ENCODE results near the gene PDCD1. TPM values are rescaled to one million over a fixed set of nuclear protein-coding genes. Genes with fewer than 3 reads are reported as not detected.
"Not testable (repeated sequence)": the region's sequence is repeated elsewhere in the genome, so short reads cannot be mapped to it uniquely, and the experiment has no call there.

Gene PDCD1
- total and polyA plus RNA-seq, 2 donors (not counting 1 experiment from before 2014, with no cell fraction given) = not detected

GRCh38 chr2:241822264-241822623 lies 36.5 kb downstream of the PDCD1 start:
- Histone ChIP-seq H3K79me2 (ENCODE audit: control insufficient read depth, insufficient read depth, low read length) (no peaks in the 10 kb centered on the region), H3K27me3 (ENCODE audit: control insufficient read depth, insufficient read depth, low read length) (no peaks in the 10 kb centered on the region), H2AFZ (ENCODE audit: low read length) (no peak overlapping the region), H3K4me2 (ENCODE audit: extremely low read depth, insufficient read depth, low read length) (no peak overlapping the region), H3K4me1 (ENCODE audit: control insufficient read depth, extremely low read depth, insufficient read depth, low read length) (no peaks in the 10 kb centered on the region), H3K9ac (ENCODE audit: insufficient read depth, low read length) (no peak overlapping the region), H3K9me3 (ENCODE audit: control insufficient read depth, insufficient read depth, low read depth, low read length) (no peaks in the 10 kb centered on the region), H3K4me3 (replicated peaks in 1 of 4; ENCODE audit: control extremely low read depth in 1 of 4, insufficient read depth in 1 of 4, low read depth in 3 of 4, low read length in 4 of 4) (no peak overlapping the region), H3K27ac (ENCODE audit: insufficient read depth, low read length) (no peak overlapping the region), H4K20me1 (ENCODE audit: control insufficient read depth, extremely low read depth, insufficient read depth, low read length) (no peaks in the 10 kb centered on the region), H3K36me3 (ENCODE audit: control insufficient read depth, insufficient read depth, low read length) (no peaks in the 10 kb centered on the region)
- TF ChIP-seq EZH2 (IDR thresholded peaks at IDR 0.05; ENCODE audit: low read length, missing control alignments) (no peak), CTCF (conservative IDR thresholded peaks at IDR 0.05 in 1 of 2, IDR thresholded peaks at IDR 0.05 in 1 of 2; ENCODE audit: low read depth in 1 of 2, low read length in 2 of 2) (no peak)
- DNase-seq (ENCODE audit: low read depth in 2 of 2) = no peak

- DNase-seq (ENCODE audit: low read depth in 2 of 2) = no peak
- H3K4me3 ChIP-seq (replicated peaks in 1 of 4; ENCODE audit: control extremely low read depth in 1 of 4, insufficient read depth in 1 of 4, low read depth in 3 of 4, low read length in 4 of 4) = no peak overlapping the region
- no peaks in the 10 kb centered on the region for H3K4me1 ChIP-seq (ENCODE audit: control insufficient read depth, extremely low read depth, insufficient read depth, low read length)
- H4K20me1 ChIP-seq (ENCODE audit: control insufficient read depth, extremely low read depth, insufficient read depth, low read length) = no peaks in the 10 kb centered on the region
- H2AFZ ChIP-seq (ENCODE audit: low read length) = no peak overlapping the region
- no peaks in the 10 kb centered on the region for H3K27me3 ChIP-seq (ENCODE audit: control insufficient read depth, insufficient read depth, low read length)
- H3K79me2 ChIP-seq (ENCODE audit: control insufficient read depth, insufficient read depth, low read length) = no peaks in the 10 kb centered on the region
- H3K36me3 ChIP-seq (ENCODE audit: control insufficient read depth, insufficient read depth, low read length) = no peaks in the 10 kb centered on the region
- H3K4me2 ChIP-seq (ENCODE audit: extremely low read depth, insufficient read depth, low read length) = no peak overlapping the region
- H3K27ac ChIP-seq (ENCODE audit: insufficient read depth, low read length) = no peak overlapping the region
- H3K9ac ChIP-seq (ENCODE audit: insufficient read depth, low read length) = no peak overlapping the region
- H3K9me3 ChIP-seq (ENCODE audit: control insufficient read depth, insufficient read depth, low read depth, low read length) = no peaks in the 10 kb centered on the region
- TF ChIP-seq EZH2 (IDR thresholded peaks at IDR 0.05; ENCODE audit: low read length, missing control alignments) (no peak), CTCF (conservative IDR thresholded peaks at IDR 0.05 in 1 of 2, IDR thresholded peaks at IDR 0.05 in 1 of 2; ENCODE audit: low read depth in 1 of 2, low read length in 2 of 2) (no peak)
Observed at GRCh38 chr2:241821460-241822263, 37.0 kb downstream of the PDCD1 start.

- DNase-seq (ENCODE audit: low read depth in 2 of 2) = no peak
- no peaks in the 10 kb centered on the region for H3K27me3 ChIP-seq (ENCODE audit: control insufficient read depth, insufficient read depth, low read length)
- no peaks in the 10 kb centered on the region for H4K20me1 ChIP-seq (ENCODE audit: control insufficient read depth, extremely low read depth, insufficient read depth, low read length)
- no peak overlapping the region for H3K27ac ChIP-seq (ENCODE audit: insufficient read depth, low read length)
- no peak for TF ChIP-seq CTCF (conservative IDR thresholded peaks at IDR 0.05 in 1 of 2, IDR thresholded peaks at IDR 0.05 in 1 of 2; ENCODE audit: low read depth in 1 of 2, low read length in 2 of 2)
- no peak for TF ChIP-seq EZH2 (IDR thresholded peaks at IDR 0.05; ENCODE audit: low read length, missing control alignments)
- no peak overlapping the region for H2AFZ ChIP-seq (ENCODE audit: low read length)
- no peaks in the 10 kb centered on the region for H3K36me3 ChIP-seq (ENCODE audit: control insufficient read depth, insufficient read depth, low read length)
- no peak overlapping the region for H3K9ac ChIP-seq (ENCODE audit: insufficient read depth, low read length)
- no peaks in the 10 kb centered on the region for H3K9me3 ChIP-seq (ENCODE audit: control insufficient read depth, insufficient read depth, low read depth, low read length)
- no peak overlapping the region for H3K4me3 ChIP-seq (replicated peaks in 1 of 4; ENCODE audit: control extremely low read depth in 1 of 4, insufficient read depth in 1 of 4, low read depth in 3 of 4, low read length in 4 of 4)
- no peaks in the 10 kb centered on the region for H3K4me1 ChIP-seq (ENCODE audit: control insufficient read depth, extremely low read depth, insufficient read depth, low read length)
- H3K4me2 ChIP-seq (ENCODE audit: extremely low read depth, insufficient read depth, low read length) = no peak overlapping the region
- H3K79me2 ChIP-seq (ENCODE audit: control insufficient read depth, insufficient read depth, low read length) = no peaks in the 10 kb centered on the region
Observed at GRCh38 chr2:241820625-241821384, 37.9 kb downstream of the PDCD1 start.

GRCh38 chr2:241819947-241820624 lies 38.6 kb downstream of the PDCD1 start:
- not testable (repeated sequence) for H3K27me3 ChIP-seq (ENCODE audit: control insufficient read depth, insufficient read depth, low read length); H3K36me3 ChIP-seq (ENCODE audit: control insufficient read depth, insufficient read depth, low read length); DNase-seq (ENCODE audit: low read depth in 2 of 2)

More at GRCh38 chr2:241819947-241820624, 38.6 kb downstream of the PDCD1 start:
- not testable (repeated sequence) for H3K9me3 ChIP-seq (ENCODE audit: control insufficient read depth, insufficient read depth, low read depth, low read length); H2AFZ ChIP-seq (ENCODE audit: low read length); H3K4me1 ChIP-seq (ENCODE audit: control insufficient read depth, extremely low read depth, insufficient read depth, low read length); H3K4me2 ChIP-seq (ENCODE audit: extremely low read depth, insufficient read depth, low read length); H3K79me2 ChIP-seq (ENCODE audit: control insufficient read depth, insufficient read depth, low read length); H3K27ac ChIP-seq (ENCODE audit: insufficient read depth, low read length); H4K20me1 ChIP-seq (ENCODE audit: control insufficient read depth, extremely low read depth, insufficient read depth, low read length); H3K4me3 ChIP-seq (replicated peaks in 1 of 4; ENCODE audit: control extremely low read depth in 1 of 4, insufficient read depth in 1 of 4, low read depth in 3 of 4, low read length in 4 of 4); H3K9ac ChIP-seq (ENCODE audit: insufficient read depth, low read length)
